ENCODE results near the gene FAP.

- TF ChIP-seq CTCF (IDR thresholded peaks at IDR 0.05) (no peak), POLR2A (IDR thresholded peaks at IDR 0.05) (no peak)
Measured at GRCh38 chr2:162138310-162138709, 104.9 kb downstream of the FAP start.
